Lung microvascular endothelial cell (primary cell): Measurements from ENCODE around the gene GPR39. TPM values are rescaled to one million over a fixed set of nuclear protein-coding genes. Genes with fewer than 3 reads are reported as not detected.

Experiments used
- DNase-seq, 2 donors: peaks; one replicate each; pipeline versions ENCODE4 v3.0.0 to v3.0.0-alpha.2; 2010; ENCODE audit warnings: low read depth in 2 of 2
- total RNA-seq: library from RNA; depleted of rRNA; stranded (reverse); fragments of >200 nt; gene quantifications from 2 replicates; pipeline ENCODE4 v1.2.1, GENCODE V29; 2014

GPR39 gene
- total RNA-seq, 1 donor from 2014 or later: 0.20 TPM

DNA sequence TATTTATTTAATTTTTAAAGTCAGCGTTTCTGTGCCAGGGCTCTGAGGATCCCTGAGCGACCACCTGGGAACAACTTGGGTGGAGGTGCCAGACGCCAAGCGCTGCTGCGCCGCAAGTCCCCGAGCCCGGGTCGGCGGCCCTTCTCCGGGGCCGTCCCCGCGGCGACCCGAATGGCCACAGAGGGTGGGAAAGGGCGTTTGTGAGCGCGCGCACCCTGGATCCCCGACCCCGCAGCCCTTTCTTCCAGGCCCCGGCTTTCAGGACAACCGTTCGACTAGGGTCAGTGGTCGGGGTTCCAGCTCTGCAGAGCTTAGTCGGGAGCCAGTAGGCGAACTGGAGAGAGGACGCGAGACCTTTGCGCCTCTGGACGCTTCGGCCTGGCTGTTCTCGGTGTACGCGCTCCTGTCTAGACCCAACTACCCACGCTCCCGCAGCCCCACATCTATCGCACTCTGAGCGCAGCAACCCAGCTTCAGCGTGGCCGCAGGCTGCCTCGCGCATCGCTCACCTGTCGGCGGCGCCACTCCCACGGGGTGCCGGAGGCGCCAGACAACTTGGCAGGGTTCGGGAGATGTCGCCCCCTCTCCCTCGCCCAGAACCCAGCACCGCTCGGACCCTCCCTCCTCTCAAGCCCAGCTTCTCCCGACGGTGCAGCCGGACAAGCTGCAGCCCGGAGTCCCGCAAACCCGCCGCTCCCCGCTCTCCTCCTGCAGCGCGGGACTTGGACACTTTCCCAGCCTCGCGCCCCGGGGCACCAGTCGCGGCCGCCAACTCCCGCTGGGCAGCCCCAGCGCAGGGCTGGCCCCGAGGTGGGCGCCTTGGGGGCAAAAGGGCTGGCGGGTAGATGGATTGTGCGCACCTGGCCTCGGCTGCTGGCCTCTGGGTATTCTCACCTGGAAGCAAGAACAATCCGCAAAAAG lies 252.6 kb downstream of the GPR39 start:
- no peak for DNase-seq

DNA sequence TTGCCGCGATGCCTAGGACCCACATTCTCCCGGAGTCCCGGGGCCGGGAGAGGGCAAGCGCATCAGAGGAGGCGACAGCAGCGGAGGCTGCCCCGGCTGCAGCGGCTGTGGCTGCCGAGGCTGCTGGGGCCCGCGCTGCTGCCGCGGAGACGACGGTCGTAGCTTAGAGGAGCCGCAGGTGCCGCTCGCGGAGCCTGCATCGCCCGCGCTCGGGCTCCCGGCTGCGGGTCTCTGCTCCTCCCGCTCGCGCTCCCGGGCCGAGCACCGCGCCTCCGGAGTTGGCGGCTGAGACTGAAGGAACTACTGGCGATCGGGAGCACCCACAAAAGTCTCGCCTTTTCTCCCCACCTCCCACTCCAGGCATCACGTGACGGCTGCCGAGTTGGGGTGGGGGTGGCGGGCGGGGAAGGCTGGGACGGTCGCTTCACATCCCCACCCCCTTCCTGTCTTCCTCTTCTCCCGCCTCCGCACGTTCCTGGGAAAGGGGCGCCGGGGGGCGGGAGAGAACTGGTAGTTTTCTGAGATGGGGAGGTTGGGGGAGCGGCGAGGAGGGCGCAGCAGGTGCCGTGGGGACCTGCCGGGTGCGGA lies 253.4 kb downstream of the GPR39 start, which contains the start of gene LYPD1:
Gene LYPD1, minus strand, starts transcription at position 298 of the 588 bp plus-strand sequence. Its CDS starts 273 bp downstream, at position 25.
- DNase-seq: no peak

DNA sequence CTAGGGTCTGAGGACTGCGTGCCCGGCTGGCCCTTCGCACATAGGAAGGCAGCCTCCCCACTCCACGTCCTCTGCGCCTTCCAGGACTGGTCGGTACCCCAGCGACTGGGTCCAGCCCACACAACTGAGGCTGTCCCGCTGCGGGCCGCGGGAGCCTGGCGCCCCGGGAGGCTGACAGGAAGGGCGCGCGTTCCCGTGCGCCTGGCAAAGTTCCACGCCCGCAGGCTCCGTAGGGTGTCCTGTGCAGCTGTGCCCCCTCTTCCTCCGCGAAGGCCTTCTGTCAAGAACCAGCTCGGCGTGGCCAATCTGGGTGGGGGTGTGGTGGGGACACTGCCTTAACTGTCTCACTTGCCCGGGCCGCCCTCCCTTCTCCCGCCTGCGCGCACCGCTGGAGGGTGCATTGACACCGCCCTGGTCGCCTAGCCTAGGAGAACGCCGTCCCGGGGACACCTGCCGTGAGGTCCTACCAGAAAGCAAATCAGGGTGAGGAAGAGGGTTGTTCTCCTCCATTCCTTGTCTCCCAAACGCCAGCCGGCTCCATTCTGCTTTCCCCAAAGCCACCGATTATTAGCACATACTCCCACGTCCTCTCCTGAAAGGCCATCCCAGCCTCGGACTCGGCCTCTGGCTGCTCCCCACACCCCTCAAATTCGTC lies 254.0 kb downstream of the GPR39 start:
- no peak for DNase-seq

DNA sequence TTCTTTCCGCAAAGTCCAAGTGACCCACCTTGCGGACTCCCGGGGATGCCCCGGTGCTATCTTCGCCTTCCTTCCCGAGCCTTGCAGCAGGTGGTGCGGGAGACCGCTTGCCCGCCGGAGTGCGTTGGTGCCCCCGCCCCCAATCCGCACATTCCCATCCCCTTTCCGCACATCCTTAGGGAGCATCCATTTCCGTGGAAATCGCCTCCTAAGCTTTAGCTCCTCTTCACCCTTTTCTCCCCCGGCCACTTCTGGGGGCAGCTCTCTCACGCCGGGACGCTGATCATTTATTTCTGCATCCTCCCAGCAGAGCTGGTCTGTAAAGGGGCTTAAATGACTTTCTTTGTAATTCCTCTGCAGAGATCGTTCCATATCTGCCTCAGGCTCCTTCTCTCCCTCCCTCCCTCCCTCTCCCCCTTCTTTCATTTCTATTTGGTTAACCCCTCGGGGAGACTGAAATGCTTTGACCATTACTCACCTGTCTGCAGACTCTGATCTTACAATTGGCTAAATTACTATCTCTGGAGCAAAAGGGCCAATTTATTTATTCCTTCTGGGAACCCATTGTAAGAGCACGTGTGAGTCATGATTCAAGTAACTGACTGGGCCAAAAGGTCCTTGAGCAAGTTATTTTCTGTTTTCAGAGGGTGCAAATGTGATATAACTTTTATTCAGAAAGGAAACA lies 254.7 kb downstream of the GPR39 start:
- DNase-seq: peak in 1 of 2 donors; percentile 58

DNA sequence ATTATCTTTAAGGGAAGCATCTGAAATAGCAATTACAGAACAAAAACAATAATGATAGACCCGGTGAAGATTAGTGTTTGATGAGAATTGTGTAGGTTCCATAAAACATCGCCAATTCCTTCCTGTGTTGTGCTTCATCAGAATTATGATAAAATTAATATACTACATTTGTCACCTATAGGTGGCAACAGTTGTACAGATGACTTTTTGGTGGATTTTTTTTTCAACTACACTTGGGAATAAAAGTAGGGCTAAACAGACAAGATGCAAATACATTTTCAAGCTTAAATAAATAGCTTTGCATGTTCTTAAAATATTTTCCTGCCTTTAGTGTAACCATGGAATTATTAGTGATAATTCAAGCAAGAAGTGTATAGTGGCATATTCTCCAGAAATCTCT lies 260.4 kb downstream of the GPR39 start:
- DNase-seq: no peak

DNA sequence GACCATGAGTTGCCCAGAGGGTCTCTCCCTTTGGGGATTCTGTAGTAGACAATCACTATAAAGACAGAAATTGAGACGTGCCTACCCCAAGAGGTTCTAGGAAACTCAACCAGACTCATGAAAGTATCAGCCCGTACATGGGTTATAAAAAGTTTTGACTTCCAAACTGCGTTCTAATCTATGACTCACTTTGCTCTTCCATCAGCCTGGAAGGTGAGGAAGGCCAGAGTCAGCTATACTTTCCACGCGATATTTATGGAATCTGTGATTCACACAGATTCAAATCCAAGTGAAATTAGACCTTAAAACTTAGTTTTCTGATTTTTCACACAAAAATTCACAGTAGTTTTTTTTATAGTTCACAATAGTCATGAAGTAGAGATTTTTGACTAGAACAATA lies 261.1 kb downstream of the GPR39 start:
- no peak for DNase-seq

DNA sequence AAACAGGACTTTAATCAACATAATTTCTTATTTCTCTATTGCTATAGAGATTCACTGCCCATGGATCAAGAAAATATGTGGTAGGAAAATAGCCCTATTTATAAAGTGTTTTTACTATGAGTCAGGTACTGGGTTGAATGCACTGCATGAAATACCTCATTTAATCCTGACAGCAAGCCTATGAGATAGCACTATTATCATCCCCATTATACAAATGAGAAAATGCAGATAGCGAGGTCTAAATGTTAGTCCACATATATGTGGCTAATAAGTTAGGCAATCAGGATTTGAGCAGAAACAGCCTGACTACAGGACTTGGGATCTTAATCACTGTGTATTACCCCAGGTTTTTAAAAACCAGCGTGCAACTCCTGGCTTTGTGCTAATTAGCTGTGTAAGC lies 261.9 kb downstream of the GPR39 start:
- DNase-seq: no peak

DNA sequence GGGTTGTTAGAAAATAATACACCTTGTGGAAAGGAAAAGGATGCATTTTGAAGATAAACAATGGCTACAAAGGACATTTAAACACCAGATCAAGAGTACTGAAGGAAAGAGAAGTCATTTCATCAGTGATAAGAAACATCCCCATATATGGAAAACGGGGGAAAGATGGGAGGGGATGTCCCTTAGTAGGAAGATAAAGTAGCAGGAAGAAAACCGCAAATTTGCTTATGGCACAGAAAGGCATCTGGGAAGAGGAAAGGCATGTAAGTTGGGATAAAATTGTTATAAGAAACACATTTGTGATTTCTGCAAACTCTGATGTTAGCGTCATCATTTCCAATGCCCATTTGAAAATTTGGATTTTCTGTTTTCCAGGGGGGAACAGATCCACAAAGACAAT lies 263.9 kb downstream of the GPR39 start:
- no peak for DNase-seq

DNA sequence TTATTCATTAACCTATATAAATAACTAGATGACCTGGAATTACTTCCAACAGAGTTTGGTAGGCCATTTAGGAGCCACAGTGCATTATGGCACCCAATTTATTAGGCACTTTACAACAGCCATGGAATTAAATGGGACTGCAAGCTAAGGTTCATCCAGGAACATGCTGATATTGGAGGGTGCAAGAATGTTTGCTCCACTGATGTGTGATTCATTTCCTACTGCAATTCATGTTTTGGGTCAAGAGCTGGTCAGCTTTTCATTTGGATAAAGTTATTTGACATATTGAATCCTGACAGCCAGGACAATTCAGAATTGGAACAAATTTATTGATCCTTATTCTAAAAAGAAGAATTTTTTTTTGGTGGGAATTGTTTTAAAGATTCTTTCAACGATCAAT lies 265.2 kb downstream of the GPR39 start:
- peak in 1 of 2 donors; percentile 32 for DNase-seq

DNA sequence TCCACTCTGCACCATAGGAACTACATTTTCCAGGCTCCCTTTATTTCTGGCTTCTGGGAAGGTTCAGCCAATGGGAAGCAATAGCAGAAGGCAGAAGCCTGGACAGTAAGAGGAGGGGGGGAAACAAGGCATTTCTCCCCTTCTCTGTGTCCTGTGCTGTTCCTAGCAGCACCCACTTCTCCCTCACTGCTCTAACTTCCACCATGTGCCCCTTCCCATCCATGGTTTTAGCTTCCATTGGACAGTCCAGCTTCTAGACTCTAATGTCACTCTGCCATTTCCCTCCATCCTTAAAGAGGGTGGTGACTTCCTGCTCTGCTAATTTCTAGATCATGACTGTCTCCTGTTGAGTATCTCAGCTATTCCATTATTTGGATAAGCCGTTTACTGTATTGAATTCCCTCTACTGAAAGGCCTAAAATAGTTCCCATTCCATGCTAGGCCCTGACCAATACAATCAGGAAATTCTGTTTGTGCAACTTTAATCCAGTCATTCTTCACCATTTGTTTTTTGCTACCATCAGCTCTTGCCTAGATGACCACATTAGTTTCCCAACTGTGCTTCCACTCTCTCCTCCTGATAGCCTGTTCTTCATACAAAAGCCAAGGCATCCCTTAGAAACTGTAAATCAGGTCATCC lies 274.2 kb downstream of the GPR39 start:
- DNase-seq: no peak

DNA sequence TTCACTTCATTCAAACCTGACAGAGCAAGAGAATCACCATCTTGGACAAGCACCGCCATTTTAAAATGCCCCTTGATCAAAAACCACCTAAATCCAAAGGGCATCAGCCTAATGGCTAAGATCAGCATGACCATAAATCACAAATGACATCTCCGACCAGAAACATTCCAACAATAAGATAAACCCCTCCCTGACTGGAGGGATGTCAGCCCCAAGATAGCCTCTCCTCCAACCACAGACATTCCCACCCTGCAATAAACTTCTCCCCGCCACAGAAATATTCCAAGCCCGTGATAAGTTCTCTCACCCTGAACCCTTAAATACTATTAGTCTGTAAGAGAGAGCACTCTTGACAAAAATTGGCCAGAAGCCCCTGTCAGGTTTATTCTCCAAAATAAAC lies 275.0 kb downstream of the GPR39 start:
- no peak for DNase-seq

DNA sequence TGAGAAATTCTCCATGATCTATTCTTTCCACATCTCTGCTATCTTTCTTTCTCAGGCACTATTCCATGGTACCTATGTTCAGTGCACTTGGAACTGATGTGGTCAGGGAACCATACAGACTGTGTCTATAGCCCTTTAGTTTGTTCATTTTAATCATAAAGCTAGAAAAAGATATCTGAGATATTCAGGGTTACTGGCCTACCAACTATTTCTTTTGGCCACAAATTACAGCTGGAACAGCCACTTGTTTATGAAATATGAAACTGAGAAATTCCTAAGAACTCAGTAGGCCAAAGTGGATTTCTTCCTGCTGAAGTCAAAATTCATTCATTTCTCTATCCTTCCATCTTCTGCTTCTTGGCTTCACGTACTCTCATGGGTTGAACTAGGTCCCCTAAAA lies 276.2 kb downstream of the GPR39 start:
- DNase-seq: no peak
